Fibroblast of peridontal ligament (primary cell): ENCODE results near the gene PLPPR5.
A peak's percentile ranks its signal among the peaks of the same experiment; 100 is the strongest.
"Not testable (repeated sequence)": the region's sequence is repeated elsewhere in the genome, so short reads cannot be mapped to it uniquely, and the experiment has no call there.

Experiments used
- DNase-seq: peaks from one replicate; pipeline ENCODE4 v3.0.0-alpha.2; 2010; ENCODE audit errors: extremely low read depth

PLPPR5 gene

GRCh38 chr1:98919211-98919610 lies 85.5 kb downstream of the PLPPR5 start:
- peak; percentile 27 for DNase-seq

DNA sequence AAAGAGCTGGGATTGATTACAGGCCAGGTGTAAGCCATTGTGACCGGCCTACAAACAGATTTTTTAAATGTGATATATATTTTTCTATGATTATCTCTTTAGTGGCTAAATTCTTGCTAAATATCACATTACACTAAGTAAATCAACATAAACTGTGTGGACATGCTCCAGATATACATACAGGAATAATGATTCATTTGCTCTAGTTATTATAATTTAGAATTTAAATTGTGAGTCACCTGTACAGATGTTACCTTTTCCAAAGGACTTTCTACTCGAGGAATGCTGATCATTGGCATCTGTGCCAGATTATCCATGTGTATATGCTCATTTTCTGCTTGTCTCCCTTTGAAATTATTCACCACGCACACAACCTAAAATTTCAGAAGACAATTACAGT lies 90.1 kb downstream of the PLPPR5 start:
- no peak for DNase-seq

DNA sequence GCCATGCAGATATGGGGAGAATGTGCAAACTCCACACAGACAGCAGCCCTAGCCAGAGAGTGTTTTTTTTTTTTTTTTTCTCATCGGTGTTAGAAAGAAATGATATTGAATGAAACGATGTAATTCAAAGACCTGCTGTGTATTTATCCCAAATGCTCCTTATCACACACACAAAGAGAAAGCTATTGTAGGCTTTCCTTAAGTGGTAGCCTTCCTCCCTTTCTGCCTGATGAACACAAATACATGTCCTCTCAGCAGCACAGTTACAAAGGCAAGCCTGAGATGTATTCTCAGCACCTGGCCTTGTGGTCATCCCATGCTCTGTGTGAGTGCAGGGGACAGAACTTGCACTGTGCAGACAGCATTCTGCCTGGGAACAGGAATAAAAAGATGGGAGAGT lies 93.8 kb downstream of the PLPPR5 start:
- no peak for DNase-seq

DNA sequence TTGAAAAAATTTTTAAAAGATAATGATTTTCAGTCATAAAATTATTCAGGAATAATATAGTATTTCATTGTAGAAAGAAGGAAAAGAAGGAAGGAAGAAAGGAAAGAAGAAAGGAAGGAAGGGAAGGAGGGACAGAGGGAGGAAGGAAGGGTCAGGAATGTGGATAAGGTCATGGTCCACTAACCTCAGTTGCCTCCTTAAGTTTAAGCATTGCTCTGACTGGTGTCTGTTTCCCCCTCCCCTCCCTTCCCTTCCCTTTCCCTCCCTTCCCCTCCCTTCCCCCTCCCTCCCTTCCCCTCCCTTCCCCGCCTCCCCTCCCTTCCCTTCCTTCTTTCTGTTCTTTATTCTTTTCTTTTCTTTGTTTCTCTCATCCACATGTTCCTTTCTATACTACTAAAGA lies 95.7 kb downstream of the PLPPR5 start:
- DNase-seq, result no peak

DNA sequence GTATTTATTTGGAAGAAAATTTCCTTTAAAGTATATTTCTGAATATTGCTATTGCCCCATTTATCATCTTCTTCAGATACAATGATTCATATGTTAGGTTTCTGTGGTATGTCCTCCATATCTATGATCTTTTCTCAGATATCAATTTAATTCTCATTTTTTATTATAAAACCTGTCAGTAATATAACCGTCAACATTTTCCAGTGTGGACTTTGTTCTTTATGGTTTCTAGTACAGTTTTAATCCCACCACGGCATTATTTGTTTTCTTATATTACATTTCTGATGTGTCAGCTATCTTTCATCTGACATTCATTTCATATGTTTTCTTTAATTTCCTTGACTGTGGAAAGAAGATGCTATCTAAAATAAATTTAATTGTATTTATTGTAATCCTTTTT lies 97.9 kb downstream of the PLPPR5 start:
- DNase-seq, result no peak

GRCh38 chr1:98906361-98906760 lies 98.3 kb downstream of the PLPPR5 start:
- DNase-seq, result no peak

- no peak for DNase-seq
These were observed 100.0 kb downstream of the PLPPR5 start for GRCh38 chr1:98904684-98905083.

- DNase-seq, result peak; percentile 55
These were observed 100.9 kb downstream of the PLPPR5 start for GRCh38 chr1:98903726-98904125.

DNA sequence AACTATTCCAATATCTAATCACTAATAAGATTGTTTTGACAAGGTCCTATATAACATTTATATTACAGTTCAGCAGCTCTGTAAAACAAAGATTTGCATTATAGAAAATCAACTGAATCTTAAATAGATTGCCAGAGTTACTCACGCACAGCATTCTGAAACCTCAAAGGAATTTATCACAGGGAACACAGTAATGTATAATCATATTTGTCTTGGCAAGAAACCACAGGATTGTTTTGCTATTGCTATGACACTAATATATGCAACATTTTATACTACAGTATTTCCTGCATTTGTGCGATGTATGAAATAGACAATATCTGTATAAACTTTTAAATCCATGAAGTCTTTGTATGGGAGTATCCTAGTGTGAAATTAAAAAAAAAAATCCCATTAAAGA lies 101.4 kb downstream of the PLPPR5 start:
- peak; percentile 88 for DNase-seq

GRCh38 chr1:98898940-98899339 lies 105.7 kb downstream of the PLPPR5 start:
- peak; percentile 68 for DNase-seq

DNA sequence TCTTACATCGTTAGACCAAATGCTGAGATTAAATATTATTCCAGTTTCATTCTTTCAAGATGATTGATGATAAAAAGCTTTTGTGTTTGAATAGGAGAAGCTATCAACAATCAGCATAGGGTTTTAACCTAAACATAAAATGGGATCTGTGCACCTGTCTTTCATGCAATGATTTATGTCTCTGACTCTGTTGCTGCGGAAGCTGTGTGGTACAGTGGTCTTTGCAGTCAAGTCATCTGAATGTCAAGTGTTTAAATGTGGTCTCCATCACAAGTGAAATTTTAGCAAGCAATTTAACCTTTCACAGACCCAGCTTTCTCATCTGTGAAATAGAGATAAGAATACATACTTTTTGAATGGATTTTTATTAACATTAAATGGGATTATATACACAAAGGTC lies 107.2 kb downstream of the PLPPR5 start:
- DNase-seq, result no peak

DNA sequence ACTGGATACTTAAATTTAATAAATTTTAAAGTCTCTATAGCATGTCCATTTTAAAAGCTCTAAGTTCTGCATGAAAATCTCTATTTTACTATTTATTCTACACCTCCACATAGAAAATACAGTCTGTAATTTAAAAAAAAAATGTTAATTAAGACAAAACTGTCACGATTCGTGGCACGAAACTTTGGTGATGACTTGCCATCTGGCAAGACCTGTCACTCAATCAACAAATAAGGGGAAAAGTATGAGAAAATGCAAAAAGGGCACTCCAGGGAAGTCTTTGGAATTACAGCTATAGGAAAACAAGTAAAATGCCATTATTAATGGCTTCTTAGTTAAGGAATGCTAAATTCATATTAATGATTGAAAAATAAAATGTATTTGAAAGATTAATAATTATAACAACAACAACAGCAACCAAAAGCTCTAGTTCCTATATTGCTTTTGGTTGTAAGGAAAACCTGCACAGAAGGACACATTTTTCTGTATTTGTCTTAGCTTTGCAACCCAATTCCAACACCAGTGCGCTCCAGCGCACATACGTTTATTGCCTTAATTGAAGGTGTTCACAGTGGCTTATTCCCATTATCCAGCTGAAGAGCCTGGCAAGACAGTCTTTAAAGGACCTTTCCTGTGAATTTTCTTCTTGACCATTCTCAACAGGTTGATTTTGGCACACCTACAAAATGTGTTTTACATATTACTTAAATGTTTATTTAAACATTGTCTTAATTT lies 107.8 kb downstream of the PLPPR5 start:
- DNase-seq, result no peak

DNA sequence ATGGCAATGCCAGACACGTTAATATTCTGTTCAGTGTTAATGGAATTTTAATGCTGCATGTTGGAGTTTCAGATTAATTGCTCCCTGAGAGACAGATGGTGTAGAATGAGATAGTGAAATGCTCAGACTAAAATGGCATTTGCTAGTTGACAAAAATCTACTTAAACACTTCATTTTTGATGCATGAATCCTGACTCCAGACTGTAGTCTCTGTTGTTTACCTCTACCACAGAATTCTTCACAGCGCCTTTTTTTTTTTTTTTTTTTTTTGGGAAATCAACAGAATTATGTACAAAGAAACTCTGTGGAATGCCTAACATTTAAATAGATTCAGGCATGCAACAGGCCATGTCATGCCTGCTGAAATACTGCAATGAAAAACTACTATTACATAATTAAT lies 111.3 kb downstream of the PLPPR5 start:
- no peak for DNase-seq

DNA sequence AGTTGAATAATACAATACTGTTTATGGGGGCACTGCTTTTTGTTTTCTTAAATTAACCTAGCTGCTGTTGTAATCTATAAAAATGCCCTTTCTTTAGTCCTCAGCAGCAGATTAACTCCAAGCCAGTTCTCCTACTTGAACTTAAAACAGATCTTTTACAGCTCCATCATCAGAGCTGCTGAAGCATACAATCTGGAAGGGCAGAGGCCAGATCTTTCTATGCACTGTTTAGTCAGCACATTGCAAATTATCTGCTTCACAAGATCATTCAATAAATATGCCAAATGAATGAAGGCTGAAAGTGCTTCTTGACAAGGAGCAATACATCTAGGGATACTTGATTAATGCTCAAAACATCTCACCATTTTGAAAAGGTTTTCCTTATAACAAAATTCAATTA lies 115.8 kb downstream of the PLPPR5 start:
- no peak for DNase-seq

GRCh38 chr1:98887507-98887906 lies 117.2 kb downstream of the PLPPR5 start:
- DNase-seq, result no peak

GRCh38 chr1:98884864-98885263 lies 119.8 kb downstream of the PLPPR5 start:
- DNase-seq, result no peak

DNA sequence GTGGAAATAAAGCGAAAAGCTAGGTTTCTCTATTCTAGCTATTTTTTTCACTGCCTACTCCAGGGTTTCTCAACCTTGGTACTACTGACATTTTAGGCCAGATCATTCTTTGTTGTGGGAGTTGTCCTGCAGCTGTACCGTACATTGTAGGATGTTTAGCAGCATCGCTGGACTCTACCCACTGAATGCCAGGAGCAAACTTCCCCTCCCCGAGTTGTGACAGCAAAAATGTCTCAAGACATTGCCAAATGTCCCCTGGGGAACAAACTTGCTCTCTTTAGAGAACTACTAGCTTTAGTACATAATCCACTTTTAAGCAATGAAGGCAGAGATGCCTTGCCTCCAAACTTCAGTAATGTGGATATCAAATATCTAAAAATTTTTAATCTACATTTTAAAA lies 122.8 kb downstream of the PLPPR5 start:
- DNase-seq, result no peak

- DNase-seq, result not testable (repeated sequence)
These were observed 123.4 kb downstream of the PLPPR5 start for GRCh38 chr1:98881234-98881633.

DNA sequence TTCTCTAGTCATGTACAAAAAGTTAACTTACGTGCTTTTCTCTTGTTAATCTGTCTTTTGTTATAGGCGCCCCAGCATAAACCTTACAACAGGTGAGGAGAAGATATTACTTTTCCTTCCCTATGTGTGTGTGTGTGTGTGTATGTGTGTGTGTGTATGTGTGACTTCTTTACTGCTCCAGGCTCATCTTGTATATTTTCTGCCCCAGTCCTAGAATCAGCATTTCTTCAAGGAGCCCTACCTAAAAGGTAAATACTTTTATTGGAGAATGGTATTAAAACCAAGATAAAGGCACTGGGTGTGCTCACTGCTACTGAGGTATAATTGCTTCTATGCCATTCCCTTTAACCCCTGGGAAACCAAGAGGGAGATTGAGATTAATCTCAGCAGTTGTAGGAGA lies 129.8 kb downstream of the PLPPR5 start:
- DNase-seq, result no peak

- no peak for DNase-seq
These were observed 133.4 kb downstream of the PLPPR5 start for GRCh38 chr1:98870959-98871903.

DNA sequence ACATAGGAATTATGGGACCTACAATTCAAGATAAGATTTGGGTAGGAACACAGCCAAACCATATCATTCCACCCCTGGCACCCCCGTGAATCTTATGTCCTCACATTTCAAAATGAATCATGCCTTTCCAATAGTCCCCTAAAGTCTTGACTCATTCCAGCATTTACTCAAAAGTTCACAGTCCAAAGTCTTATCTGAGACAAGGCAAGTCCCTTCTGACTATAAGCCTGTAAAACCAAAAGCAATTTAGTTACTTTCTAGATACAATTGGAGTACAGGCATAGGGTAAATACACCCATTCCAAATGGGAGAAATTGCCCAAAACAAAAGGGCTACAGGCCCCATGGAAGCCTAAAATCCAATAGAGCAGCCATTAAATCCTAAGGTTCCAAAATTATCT lies 138.9 kb downstream of the PLPPR5 start:
- DNase-seq, result no peak

- no peak for DNase-seq
These were observed 144.3 kb downstream of the PLPPR5 start for GRCh38 chr1:98860329-98860728.

DNA sequence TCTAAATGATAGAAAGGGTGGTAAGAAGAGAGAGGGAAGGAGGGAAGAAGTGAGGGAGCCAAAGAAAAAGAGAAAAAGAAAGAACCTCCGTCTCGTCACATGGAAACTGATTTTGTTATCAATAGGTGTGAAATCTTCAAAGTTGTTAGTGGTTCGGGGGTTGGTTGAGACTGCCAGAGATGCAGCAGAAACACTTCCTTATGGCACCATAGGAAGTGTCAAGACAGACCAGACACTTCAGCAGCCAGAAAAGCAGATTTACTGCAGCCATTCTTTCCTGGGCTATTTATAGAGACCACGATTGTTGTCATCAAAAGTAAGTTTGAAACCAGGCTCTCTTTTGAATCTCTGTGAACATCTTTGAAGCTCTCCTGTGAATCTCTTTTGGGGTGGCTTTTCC lies 150.5 kb downstream of the PLPPR5 start:
- no peak for DNase-seq
